GM18858 (cell line): ENCODE data around the gene TMEM91.
A peak's percentile ranks its signal among the peaks of the same experiment; 100 is the strongest.
"Not testable (repeated sequence)": the region's sequence is repeated elsewhere in the genome, so short reads cannot be mapped to it uniquely, and the experiment has no call there.

Experiments
- ATAC-seq: cut with Tn5 transposase; IDR thresholded peaks from one replicate; pipeline ENCODE4 v1.9.1; 2021; ENCODE audit not compliant: unreplicated experiment

The TMEM91 gene

GRCh38 chr19:41376241-41376997 is at the start of gene TMEM91:
TSS of gene TMEM91 (plus strand) at chr19:41376533. CDS start at chr19:41378310, 1,777 bp downstream.
- ATAC-seq = no peak

GRCh38 chr19:41327076-41327575 is 49.2 kb upstream of the TMEM91 start:
- ATAC-seq = peak; percentile 4

- peak; percentile 38 for ATAC-seq
These were observed 48.7 kb upstream of the TMEM91 start for GRCh38 chr19:41327576-41328156.

DNA sequence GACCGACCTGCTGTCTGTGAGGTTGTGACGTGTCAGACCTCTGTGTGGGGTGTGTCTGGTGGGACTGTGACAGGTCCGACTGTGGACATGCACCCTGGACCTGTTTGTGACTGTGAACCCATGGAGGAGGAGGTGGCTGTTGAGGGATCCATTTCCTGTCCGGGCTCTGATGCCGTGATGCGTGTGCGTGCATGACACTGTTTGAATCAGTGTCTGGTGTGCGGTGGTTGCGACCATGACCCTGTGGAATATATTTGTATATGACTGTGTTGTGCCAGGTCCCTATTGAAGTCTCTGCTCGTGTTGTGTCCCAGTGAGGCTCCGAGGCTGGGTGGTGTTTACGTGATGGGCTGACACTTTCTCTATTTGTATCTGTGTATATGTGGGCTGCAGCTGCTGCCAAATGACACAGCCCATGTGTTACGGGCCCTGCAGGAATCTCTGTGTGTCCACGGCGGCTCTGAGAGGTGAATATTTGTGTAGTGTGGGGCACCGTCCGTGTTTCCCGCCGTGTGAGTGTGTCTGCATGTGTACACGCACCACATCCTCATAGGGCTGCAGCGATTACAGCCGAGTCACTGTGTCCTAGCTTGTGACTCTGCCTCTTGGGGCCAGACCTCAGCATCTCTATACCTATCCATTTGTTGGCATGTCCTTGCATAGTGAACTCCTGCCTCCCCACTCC is 48.0 kb upstream of the TMEM91 start:
- ATAC-seq = no peak

- ATAC-seq = no peak
These were observed 47.5 kb upstream of the TMEM91 start for GRCh38 chr19:41328842-41329225.

DNA sequence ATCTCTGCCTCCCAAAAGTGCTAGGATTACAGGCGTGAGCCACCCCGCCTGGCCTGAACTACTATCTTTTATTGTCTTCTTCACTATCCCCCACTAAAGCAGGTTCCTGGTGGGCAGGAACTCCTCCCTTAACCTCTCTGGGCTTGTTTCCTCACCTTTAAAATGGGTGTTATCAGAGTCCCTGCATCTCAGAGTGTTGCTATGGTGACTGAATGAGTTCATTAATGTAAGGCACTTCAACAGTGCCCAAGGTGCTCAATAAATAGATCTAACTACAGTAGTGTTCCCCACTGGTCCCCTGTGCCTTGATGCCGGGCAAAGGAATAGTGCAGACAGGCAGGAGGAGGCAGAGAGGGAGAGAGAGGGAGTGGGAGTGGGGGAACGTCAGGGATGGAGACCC is 45.9 kb upstream of the TMEM91 start:
- no peak for ATAC-seq

GRCh38 chr19:41330946-41331678 is 45.2 kb upstream of the TMEM91 start:
- no peak for ATAC-seq

DNA sequence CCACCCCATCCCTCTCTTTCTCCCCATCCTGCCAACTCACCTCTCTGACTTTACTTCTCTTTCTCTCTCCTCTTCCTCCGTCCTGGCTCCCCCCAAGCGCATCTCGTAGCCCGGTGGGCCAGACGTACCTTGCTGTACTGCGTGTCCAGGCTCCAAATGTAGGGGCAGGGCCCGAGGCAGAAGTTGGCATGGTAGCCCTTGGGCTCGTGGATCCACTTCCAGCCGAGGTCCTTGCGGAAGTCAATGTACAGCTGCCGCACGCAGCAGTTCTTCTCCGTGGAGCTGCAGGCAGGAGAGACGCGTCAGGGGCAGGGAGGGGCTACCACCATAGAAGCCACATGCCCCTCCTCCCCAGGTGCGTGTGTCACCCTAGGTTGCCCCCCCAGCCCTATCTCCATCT is 44.3 kb upstream of the TMEM91 start:
- ATAC-seq = no peak

GRCh38 chr19:41332468-41332867 is 43.9 kb upstream of the TMEM91 start:
- ATAC-seq = no peak

DNA sequence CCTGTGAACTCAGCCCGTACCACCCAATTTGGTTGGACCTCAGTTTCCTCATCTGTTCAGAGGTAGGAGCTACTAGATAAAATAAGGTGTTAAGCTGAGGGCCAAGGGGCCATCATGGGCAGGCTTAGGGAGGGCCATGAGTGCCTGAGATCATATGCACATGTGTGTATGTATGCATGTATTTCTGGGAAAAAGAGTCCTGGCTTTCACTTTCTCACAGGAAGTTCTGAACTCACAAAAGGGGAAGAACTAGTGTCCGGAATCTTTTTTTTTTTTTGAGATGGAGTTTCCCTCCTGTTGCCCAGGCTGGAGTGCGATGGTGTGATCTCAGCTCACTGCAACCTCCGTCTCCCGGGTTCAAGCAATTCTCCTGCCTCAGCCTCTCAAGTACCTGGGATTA is 41.5 kb upstream of the TMEM91 start:
- ATAC-seq = no peak

DNA sequence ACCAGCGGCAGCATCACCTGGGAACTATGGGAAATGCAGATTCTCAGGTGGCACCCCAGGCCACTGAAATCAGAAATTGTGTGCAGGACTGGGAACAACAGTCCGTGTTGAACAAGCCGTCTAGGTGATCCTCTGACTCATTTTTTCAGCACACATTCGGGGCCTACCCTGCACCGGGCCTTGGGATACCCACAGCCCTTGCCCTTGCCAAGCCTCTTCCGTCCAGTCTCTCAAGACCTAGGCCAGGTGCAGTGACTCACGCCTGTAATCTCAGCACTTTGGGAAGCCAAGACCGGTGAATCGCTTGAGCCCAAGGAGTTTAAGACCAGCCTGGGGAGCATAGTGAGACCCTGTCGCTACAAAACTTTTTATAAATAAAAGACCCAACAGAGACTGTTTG is 40.9 kb upstream of the TMEM91 start:
- ATAC-seq = no peak

- ATAC-seq = no peak
These were observed 36.4 kb upstream of the TMEM91 start for GRCh38 chr19:41339936-41340335.

- no peak for ATAC-seq
These were observed 34.5 kb upstream of the TMEM91 start for GRCh38 chr19:41341669-41342490.

GRCh38 chr19:41344162-41344561 is 32.2 kb upstream of the TMEM91 start:
- no peak for ATAC-seq

DNA sequence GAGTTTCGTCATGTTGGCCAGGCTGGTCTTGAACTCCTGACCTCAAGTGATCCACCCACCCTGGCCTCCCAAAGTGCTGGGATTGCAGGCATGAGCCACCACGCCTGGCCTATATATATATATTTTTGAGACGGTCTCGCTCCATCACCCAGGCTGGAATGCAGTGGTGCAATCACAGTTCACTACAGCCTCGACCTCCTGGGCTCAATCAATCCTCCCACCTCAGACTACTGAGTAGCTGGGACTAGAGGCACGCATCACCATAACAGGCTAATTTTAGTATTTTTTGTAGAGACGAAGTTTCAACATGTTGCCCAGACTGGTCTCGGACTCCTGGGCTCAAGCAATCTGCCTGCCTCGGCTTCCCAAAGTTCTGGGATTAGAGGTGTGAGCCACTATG is 29.4 kb upstream of the TMEM91 start:
- not testable (repeated sequence) for ATAC-seq

DNA sequence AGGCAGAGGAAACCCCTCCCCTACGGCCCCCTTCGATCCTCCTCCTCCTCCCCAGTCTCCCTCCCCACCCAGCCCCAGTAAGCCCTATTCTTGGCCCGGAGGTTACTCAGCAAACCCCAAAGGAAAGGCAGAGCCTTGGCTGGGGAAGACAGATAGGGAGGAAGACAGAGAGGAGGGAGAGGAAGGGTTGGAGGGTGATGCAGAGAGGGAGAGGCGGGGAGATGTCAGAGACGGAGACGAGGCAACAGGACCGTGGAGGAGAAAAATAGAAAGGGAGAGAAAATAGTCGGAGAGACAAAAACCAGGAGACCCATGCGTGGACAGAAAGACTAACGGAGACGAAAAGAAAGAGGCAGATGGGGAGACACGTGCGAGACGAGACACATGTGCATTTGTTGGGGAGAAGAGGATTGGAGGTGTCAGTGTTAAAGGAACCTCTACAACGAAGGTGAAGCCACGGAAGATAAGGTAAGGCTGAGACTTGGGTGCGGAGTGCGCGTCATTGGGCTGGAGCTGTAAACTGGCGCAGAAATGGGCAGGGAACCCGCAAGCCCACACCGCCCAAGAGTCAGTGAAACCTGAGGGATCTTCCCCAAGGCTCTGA is 25.5 kb upstream of the TMEM91 start:
- ATAC-seq = no peak

- ATAC-seq = no peak
These were observed 24.7 kb upstream of the TMEM91 start for GRCh38 chr19:41351339-41352245.

GRCh38 chr19:41352279-41352608 is 24.1 kb upstream of the TMEM91 start:
- no peak for ATAC-seq
